ENCODE data around the gene FBXO42.

DNA sequence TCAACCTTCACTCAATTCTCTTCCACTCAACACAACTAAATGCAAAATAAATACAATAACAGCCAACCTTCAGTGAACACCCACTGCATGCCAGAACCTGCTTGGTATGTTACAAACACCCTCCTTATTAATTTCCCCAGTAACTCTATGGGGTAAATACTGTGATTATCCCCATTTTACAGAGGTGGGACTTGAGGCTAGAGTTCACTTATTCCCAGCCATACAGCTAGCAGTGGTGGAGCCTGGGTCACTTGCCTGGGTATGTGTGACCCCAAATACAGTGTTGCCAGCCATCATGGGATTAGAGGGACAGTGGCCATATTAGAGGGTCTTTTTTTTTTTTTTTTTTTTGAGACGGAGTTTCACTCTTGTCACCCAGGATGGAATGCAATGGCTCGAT lies 116.9 kb downstream of the FBXO42 start:
- TF ChIP-seq FOXP1 (CRISPR knock-in tag; IDR thresholded peaks at IDR 0.05) (no peak), SOX6 (IDR thresholded peaks at IDR 0.05) (no peak), CCNT2 (IDR thresholded peaks at IDR 0.05; ENCODE audit: borderline replicate concordance, extremely low read depth, insufficient read length, low read depth, low read length) (no peak), JUND (IDR thresholded peaks at IDR 0.05; ENCODE audit: borderline replicate concordance, low read depth, low read length) (no peak), JUND (tag; IDR thresholded peaks at IDR 0.05; ENCODE audit: borderline replicate concordance, low read depth, low read length) (no peak), ZNF3 (CRISPR knock-in tag; IDR thresholded peaks at IDR 0.05) (no peak), EP300 (IDR thresholded peaks at IDR 0.05; ENCODE audit: low read length) (no peak), ZC3H4 (CRISPR knock-in tag; IDR thresholded peaks at IDR 0.05; ENCODE audit: borderline replicate concordance) (no peak)
- TF ChIP-seq, protein P1, sequence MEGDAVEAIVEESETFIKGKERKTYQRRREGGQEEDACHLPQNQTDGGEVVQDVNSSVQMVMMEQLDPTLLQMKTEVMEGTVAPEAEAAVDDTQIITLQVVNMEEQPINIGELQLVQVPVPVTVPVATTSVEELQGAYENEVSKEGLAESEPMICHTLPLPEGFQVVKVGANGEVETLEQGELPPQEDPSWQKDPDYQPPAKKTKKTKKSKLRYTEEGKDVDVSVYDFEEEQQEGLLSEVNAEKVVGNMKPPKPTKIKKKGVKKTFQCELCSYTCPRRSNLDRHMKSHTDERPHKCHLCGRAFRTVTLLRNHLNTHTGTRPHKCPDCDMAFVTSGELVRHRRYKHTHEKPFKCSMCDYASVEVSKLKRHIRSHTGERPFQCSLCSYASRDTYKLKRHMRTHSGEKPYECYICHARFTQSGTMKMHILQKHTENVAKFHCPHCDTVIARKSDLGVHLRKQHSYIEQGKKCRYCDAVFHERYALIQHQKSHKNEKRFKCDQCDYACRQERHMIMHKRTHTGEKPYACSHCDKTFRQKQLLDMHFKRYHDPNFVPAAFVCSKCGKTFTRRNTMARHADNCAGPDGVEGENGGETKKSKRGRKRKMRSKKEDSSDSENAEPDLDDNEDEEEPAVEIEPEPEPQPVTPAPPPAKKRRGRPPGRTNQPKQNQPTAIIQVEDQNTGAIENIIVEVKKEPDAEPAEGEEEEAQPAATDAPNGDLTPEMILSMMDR (IDR thresholded peaks at IDR 0.05 in 2 of 3, conservative IDR thresholded peaks at IDR 0.05 in 1 of 3; ENCODE audit: insufficient read depth in 2 of 3, low read depth in 1 of 3, low read length in 3 of 3) = no peak
- TF ChIP-seq, protein P2, sequence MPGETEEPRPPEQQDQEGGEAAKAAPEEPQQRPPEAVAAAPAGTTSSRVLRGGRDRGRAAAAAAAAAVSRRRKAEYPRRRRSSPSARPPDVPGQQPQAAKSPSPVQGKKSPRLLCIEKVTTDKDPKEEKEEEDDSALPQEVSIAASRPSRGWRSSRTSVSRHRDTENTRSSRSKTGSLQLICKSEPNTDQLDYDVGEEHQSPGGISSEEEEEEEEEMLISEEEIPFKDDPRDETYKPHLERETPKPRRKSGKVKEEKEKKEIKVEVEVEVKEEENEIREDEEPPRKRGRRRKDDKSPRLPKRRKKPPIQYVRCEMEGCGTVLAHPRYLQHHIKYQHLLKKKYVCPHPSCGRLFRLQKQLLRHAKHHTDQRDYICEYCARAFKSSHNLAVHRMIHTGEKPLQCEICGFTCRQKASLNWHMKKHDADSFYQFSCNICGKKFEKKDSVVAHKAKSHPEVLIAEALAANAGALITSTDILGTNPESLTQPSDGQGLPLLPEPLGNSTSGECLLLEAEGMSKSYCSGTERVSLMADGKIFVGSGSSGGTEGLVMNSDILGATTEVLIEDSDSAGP (CRISPR knock-in tag; IDR thresholded peaks at IDR 0.05) = no peak
- TF ChIP-seq, protein P3, sequence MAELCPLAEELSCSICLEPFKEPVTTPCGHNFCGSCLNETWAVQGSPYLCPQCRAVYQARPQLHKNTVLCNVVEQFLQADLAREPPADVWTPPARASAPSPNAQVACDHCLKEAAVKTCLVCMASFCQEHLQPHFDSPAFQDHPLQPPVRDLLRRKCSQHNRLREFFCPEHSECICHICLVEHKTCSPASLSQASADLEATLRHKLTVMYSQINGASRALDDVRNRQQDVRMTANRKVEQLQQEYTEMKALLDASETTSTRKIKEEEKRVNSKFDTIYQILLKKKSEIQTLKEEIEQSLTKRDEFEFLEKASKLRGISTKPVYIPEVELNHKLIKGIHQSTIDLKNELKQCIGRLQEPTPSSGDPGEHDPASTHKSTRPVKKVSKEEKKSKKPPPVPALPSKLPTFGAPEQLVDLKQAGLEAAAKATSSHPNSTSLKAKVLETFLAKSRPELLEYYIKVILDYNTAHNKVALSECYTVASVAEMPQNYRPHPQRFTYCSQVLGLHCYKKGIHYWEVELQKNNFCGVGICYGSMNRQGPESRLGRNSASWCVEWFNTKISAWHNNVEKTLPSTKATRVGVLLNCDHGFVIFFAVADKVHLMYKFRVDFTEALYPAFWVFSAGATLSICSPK (IDR thresholded peaks at IDR 0.05; ENCODE audit: borderline replicate concordance) = no peak
- TF ChIP-seq, protein P4, sequence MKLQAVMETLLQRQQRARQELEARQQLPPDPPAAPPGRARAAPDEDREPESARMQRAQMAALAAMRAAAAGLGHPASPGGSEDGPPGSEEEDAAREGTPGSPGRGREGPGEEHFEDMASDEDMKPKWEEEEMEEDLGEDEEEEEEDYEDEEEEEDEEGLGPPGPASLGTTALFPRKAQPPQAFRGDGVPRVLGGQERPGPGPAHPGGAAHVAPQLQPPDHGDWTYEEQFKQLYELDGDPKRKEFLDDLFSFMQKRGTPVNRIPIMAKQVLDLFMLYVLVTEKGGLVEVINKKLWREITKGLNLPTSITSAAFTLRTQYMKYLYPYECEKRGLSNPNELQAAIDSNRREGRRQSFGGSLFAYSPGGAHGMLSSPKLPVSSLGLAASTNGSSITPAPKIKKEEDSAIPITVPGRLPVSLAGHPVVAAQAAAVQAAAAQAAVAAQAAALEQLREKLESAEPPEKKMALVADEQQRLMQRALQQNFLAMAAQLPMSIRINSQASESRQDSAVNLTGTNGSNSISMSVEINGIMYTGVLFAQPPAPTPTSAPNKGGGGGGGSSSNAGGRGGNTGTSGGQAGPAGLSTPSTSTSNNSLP (IDR thresholded peaks at IDR 0.05; ENCODE audit: borderline replicate concordance, low read depth, low read length) = no peak

All from K562 (cell line).